Measurements from ENCODE around the gene INHBB. TPM values are rescaled to one million over a fixed set of nuclear protein-coding genes. Genes with fewer than 3 reads are reported as not detected.

INHBB gene
- total RNA-seq, 4 donors from 2014 or later, result 21.4 to 69.1 (median 62.1) TPM

DNA sequence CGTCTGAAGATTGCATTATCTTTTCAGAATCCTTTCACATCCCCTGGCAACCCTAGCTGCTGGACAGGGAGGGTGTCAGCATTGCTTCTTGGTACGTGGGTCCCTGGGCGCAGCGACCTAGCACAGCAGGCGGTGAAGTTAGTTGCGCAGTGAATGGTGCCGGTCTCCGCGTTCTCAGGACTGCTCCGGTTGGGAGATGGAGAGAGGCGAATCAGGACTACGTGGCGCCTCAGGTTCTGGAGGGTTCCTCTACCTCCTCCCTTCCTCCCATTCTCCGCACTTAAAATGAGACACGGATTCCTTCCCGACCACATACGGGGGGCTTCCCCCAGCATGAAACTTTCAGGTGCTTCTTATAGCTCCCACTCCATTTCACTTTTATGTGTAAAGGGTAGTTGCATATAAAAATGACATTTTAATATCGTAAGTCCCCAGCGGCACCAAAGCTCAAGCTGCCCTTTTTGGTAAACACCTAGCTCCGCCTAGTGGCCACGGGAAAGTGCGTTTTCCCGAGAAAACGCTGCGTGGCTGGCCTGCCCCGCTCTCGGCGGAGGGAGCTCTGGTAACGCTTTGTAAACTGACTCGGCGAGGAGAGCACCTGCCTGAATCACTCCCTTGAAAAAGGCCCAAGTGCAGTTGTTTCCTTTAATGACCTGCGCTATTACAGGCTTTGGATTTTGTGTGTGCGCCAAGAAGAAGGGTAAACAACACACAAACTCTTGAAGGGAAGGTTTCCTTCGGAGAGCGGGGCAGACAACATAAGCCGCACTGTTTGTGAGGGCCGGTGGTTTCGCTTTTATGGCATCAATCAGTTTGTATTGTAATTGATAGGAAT is 32.9 kb upstream of the INHBB start:
- no peak for TF ChIP-seq CTCF (IDR thresholded peaks at IDR 0.05; ENCODE audit: low read depth)

- TF ChIP-seq CTCF (IDR thresholded peaks at IDR 0.05; ENCODE audit: low read depth), result no peak
Observed at GRCh38 chr2:120313695-120314615, 32.0 kb upstream of the INHBB start.

GRCh38 chr2:120314690-120315366 is 31.1 kb upstream of the INHBB start:
- TF ChIP-seq CTCF (IDR thresholded peaks at IDR 0.05; ENCODE audit: low read depth), result no peak

GRCh38 chr2:120315367-120316033 is 30.4 kb upstream of the INHBB start:
- no peak for TF ChIP-seq CTCF (IDR thresholded peaks at IDR 0.05; ENCODE audit: low read depth)

GRCh38 chr2:120316071-120316470 is 29.9 kb upstream of the INHBB start:
- TF ChIP-seq CTCF (IDR thresholded peaks at IDR 0.05; ENCODE audit: low read depth), result no peak

DNA sequence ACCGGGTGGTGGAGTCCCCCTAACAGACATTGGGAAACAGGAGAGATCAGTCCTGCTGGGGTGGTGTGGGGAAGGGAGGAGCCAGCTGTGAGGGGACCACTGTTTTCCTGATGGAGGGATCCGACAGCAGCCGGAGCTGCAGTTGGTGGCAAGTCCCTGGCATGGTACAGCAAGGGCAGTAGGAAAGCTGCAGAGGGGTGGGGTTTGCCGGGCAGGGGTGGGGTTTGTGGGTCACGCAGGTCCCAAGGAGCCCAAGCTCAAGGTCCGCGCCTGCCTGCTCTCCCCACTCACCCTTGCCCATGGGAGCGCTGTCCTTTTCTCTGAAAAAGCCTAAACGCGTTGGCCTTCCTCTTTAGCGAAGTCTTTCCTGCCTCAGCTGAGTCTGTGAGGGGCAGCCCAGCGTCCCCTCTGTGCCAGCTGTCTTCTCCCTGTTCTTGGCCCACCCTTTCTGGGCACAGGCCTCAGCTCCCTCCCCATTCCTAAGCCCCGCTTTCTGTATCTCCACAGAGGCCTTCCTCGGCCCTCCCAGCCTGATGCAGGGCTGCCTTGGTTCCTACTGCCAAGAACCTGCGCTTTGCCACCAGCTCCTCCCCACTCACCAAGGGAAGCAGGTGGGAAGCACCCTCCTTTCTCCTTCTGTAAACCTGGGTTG is 29.3 kb upstream of the INHBB start:
- no peak for TF ChIP-seq CTCF (IDR thresholded peaks at IDR 0.05; ENCODE audit: low read depth)

Measured in subcutaneous adipose tissue (tissue), 4 donors.